CD4-positive, alpha-beta T cell treated with Interleukin-4 for 1 hour (primary cell): ENCODE data around the gene MGMT.

Experiments
- DNase-seq, 2 donors: peaks; one replicate each; pipeline ENCODE4 v3.0.0-alpha.2; 2020 to 2022

Gene MGMT

DNA sequence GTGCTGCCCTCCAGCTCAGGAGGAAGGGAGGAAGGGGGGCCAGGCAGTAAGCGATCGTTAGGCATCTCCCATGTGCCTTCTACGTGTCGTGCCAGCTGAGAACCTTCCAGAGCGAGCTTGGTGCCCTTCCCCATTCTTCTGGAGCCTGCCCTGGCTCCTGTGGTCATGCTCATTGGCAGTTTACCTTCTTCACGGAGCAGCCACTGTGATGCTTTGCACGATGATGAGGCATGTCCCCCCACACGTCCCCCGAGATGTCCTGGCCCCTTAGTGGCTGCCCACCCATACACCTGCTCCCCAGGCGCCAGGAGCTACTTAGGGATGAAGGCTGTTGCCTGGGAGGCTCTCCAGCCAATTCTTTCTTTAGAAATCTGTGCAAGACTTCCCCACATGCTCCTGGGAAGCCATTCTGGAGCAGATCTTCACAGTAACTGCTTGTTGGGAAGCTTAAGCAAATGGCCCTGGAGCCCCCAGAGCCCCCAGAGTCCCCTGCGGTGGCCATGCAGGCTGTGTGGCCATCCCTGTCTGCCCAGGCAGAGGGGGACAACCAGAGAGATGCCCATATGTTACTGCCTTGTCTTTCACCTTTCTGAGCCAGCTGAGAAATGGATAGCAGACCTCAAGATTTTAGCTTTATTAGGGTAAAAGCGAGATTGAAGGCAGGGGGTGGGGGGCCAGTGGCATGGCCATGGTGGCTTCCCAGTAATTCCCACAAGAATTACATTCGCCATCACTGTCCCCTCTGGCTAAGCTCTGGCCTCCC, 298.0 kb downstream of the MGMT start:
- DNase-seq, result no peak

DNA sequence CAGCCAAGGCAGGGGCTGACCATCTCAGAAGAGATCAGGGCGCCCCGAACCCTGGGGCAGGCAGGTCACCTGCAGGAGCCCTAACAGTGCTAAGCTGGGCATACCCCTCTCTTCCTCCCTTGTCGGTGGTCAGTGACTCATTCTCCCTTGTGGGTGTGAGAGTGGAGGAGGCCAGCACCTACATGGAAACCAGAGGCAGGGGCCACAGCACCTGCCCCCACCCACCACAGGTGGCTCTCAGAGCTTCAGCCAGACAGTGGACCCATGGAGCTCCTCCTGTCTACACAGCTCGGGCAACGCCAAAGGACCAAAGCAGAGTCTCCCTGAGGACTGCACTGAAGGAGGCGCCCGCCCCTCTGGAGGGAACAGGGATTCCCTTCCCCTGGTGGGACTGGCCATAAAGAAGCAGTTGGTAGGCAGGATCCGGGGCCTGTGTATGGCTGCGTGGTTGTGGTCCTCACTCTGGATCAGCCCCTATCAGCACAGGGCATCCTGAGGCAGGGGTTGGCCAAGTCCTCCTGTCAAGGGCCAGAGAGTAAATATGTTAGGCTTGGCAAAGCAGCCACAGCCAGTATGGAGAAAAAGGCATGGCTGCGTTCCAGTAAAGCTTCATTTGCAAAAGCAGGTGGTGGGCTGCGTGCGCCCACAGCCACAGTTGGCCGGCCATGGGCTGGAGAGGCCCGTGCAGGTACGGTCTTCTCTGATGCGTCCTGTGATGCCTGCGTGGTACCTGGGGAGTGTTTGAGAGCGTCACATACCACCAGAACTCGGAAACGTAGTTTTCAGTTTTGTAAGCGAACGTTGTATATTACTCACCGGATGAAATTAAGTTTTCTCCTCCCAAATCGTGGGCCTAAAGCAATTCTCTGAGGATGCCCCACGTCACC, 298.9 kb downstream of the MGMT start:
- DNase-seq, result no peak

DNA sequence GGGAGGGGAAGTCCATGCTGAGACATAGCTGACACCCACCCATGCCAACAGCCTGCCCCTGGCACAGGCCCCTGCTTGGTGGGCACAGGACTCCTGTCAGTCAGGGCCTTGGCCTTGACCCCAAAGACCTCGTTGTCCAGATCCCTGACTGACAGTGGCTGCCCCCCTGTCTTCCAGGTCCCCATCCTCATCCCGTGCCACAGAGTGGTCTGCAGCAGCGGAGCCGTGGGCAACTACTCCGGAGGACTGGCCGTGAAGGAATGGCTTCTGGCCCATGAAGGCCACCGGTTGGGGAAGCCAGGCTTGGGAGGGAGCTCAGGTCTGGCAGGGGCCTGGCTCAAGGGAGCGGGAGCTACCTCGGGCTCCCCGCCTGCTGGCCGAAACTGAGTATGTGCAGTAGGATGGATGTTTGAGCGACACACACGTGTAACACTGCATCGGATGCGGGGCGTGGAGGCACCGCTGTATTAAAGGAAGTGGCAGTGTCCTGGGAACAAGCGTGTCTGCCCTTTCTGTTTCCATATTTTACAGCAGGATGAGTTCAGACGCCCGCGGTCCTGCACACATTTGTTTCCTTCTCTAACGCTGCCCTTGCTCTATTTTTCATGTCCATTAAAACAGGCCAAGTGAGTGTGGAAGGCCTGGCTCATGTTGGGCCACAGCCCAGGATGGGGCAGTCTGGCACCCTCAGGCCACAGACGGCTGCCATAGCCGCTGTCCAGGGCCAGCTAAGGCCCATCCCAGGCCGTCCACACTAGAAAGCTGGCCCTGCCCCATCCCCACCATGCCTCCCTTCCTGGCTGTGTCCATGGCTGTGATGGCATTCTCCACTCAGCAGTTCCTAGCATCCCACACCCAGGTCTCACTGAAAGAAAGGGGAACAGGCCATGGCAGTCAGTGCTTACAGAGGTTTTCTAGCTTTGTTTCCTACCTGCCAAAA, 299.8 kb downstream of the MGMT start:
- no peak for DNase-seq

- DNase-seq, result no peak
These were observed 300.7 kb downstream of the MGMT start for GRCh38 chr10:129767751-129768150.

DNA sequence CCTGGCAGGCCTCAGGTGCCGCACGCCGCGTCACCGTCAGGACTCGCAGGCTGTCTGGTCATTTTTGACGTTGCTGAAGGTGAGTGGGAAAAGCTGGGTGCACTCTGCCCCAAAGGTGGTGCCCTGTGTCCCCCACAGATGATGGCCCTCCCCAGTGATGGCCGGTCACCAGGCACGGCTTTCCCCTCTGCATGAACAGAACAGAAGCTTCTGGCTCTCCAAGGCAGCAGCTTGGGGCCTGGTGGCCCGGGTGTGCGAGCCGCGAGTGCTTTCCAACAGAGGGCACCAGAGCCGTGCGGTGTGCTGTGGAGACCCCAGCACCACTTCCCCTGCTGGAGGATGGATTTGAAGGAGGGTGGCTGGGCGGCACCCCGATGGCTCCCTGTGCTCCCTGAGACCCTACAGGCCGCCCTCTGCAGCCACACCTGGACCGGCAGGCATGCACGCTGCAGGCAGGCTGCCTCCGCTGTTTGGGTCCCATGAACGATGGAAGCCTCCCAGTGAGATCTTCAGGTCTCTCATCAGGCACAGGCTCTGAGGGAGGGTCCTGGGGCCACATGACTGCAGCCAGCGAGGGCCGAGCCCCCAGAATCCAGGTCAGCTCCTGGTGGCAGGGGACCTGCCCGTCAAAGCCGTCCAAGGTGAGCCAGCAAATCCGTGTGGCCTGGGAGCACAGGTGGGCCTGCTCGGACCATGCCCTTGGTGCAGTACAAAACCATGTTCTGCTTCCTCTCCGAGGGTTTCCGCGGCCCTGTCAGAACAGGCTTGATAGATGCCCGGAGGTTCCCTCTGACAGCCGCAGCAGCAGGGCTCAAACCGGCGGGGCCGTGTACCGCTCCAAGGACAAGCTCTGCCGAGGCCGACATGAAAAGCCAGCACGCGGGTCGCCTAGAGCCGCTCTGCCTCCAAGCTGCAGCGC, 301.7 kb downstream of the MGMT start:
- no peak for DNase-seq

GRCh38 chr10:129769381-129770116, 302.5 kb downstream of the MGMT start:
- no peak for DNase-seq

DNA sequence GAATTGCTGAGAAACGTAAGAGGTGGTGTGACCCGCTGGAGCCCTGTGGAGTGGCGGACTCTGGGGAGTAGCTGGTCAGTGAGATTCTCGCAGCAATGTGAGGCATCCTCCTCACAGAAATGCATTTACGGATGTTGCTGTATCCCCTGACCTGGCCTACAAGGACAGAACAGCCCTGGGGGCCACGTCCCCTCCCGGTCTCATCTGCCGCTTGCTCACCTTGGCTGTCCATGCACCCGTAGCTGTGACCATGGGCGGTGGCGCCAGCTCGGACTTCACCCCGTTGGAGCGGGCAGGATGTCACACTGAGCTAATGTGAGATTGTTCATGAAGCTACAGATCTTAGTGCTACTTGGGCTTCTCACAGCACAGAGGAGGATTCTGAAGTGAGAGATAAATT, 303.2 kb downstream of the MGMT start:
- no peak for DNase-seq

- DNase-seq, result no peak
These were observed 304.0 kb downstream of the MGMT start for GRCh38 chr10:129771024-129771423.

DNA sequence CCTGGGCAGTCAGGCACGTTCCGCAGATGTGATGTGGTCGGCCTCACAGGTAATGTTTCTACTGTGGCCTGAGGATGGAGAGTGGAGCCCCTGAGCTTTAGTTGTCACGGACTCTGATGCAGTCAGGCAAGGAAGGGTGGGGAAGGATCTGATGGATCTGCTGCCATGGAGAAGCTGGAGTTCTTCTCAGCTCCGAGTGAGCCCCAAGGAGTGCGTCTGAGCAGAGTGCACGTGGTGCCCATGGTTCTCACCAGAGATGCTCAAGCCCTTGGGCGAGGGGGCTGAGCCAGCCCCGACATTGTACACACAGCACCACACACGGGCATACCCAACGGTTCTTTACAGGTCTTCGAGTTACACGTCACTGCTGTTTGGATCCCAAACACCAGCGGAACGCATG, 304.5 kb downstream of the MGMT start:
- DNase-seq, result no peak

DNA sequence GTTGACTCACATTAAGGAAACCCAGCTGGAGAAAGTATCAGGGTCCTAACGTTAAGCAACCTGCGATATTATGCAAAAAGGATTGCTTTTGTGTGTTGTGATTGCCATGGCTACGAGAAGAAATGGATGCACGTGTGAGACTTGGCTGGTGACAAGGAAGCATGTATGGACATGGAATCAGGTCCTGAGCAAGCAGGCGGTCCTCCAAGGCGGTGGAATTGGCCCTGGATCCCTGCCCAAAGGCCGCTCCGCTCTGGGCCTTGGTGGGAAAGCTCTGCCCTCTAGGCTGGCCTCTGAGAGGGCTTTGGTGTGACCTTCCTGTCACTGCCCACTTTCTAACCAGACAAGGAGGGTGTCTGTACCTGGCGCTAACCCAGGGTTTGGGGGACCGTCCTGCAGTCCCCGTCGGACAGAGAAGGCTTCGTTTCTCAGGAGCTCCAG, 305.0 kb downstream of the MGMT start:
- no peak for DNase-seq

DNA sequence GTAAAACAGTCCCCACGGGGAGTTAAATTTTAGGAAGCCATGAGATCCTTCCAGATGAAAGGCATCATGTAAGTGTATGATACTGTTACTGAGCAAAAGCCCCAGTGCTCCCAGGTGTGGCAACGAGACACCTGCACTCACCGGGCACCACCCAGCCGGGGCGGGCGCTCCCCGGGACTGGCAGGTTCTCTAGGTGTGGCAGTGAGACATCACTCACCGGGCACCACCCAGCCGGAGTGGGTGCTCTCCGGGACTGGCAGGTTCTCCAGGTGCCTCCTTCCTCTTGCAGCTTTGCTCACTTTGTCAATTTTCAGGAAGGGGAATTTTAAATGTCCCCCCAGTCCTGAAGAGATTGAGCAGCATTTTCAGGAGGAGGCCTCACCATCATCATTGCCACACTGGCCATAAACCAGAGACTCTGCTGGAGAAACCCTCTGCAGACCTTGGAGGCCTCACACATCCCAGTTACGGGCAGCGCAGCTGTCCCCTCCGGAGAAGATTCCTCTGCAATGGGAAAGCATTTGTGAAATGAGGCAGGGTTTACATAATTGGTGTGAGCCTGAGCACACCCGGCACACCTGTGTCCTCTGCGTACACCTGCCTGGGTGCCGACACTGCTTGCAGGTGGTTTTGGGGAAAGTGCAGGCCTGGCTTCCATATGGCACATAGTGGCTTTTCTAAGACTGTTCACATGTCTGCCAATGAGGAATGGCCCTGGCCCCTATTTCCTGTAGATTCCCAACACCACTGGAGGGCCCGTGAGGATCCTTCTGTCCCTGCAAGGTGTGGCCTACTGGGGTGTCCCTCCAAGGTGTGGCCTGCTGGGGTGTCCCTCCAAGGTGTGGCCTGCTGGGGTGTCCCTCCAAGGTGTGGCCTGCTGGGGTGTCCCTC, 305.7 kb downstream of the MGMT start:
- DNase-seq, result no peak

GRCh38 chr10:129773359-129773990, 306.4 kb downstream of the MGMT start:
- DNase-seq, result no peak

DNA sequence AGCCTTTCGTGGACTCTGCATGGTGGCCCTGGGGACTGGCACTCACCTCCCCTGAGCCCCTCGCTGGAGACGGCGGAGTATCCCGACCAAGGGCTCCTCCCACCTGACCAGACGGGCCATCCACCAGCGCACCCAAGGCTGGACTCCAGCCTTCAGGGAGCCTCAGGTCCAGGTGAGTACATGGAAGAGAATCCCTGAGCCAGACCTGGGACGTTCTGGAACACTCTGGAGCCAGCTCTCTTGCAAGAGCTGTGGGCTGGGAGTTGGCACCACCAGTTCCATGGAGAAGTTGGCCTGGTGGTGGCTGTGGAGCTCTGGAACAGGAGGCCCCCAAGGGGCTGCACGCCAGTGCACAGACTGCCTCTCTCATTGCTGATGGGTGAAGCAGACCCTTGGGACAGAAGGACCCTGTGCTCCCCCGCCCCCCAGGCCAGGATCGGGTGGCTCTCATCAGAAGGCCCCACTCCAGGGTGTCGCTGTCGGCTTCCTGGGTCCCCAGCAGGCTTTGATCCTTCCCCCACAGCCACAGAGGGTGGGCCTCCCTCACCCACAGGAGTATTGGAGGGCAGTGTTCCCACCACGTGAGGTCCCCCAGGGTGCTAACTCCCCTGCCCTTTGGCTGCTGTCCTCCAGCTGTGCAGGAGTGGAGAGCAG, 307.2 kb downstream of the MGMT start:
- no peak for DNase-seq

GRCh38 chr10:129774736-129775401, 307.8 kb downstream of the MGMT start:
- no peak for DNase-seq

GRCh38 chr10:129775681-129776080, 308.6 kb downstream of the MGMT start:
- no peak for DNase-seq

- DNase-seq, result no peak
These were observed 310.6 kb downstream of the MGMT start for GRCh38 chr10:129777687-129778086.

DNA sequence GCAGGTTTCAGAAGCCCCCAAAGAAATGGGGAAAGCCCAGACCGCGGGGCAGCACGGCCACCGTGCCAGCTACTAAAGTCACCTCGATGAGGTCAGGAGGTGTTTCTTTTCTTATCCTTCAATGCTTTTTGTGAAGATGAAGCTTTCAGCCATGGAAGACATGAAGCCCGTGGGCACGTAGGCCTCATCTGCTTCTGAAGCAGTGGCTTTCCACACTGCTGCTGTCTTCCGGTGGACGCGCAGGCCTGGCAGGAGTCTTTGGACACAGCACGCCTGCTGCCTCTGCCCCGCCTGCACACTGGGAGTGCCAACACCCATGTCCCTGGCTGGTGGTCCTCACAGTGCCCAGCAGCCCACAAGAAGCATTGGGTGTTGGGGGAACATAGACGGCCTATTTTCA, 311.5 kb downstream of the MGMT start:
- no peak for DNase-seq
